CMK (cell line): ENCODE data around the gene ZNF716.
"Not testable (repeated sequence)": the region's sequence is repeated elsewhere in the genome, so short reads cannot be mapped to it uniquely, and the experiment has no call there.

Experiments
- DNase-seq: peaks from one replicate; pipeline ENCODE4 v3.0.0-alpha.2; 2010; ENCODE audit warnings: low read depth

ZNF716 gene

GRCh38 chr7:57449904-57450303, at the start of gene ZNF716:
TSS of gene ZNF716 (plus strand) at chr7:57450177. CDS start at chr7:57450289, 112 bp downstream.
- no peak for DNase-seq

GRCh38 chr7:57400531-57401155, 49.3 kb upstream of the ZNF716 start:
- no peak for DNase-seq

GRCh38 chr7:57403051-57403450, 46.9 kb upstream of the ZNF716 start:
- not testable (repeated sequence) for DNase-seq

- DNase-seq = no peak
These were observed 46.2 kb upstream of the ZNF716 start for GRCh38 chr7:57403601-57404342.

GRCh38 chr7:57404343-57404966, 45.5 kb upstream of the ZNF716 start:
- no peak for DNase-seq

GRCh38 chr7:57404967-57405421, 45.0 kb upstream of the ZNF716 start:
- DNase-seq = no peak

- DNase-seq = no peak
These were observed 42.9 kb upstream of the ZNF716 start for GRCh38 chr7:57407125-57407524.

- DNase-seq = no peak
These were observed 37.8 kb upstream of the ZNF716 start for GRCh38 chr7:57412168-57412567.

GRCh38 chr7:57412618-57413017, 37.4 kb upstream of the ZNF716 start:
- DNase-seq = no peak

- DNase-seq = no peak
These were observed 36.2 kb upstream of the ZNF716 start for GRCh38 chr7:57413529-57414398.

- no peak for DNase-seq
These were observed 35.6 kb upstream of the ZNF716 start for GRCh38 chr7:57414415-57414814.

- DNase-seq = no peak
These were observed 35.1 kb upstream of the ZNF716 start for GRCh38 chr7:57414852-57415251.

GRCh38 chr7:57415326-57415725, 34.7 kb upstream of the ZNF716 start:
- DNase-seq = no peak

- DNase-seq = no peak
These were observed 34.2 kb upstream of the ZNF716 start for GRCh38 chr7:57415730-57416129.

- DNase-seq = no peak
These were observed 33.2 kb upstream of the ZNF716 start for GRCh38 chr7:57416601-57417358.

GRCh38 chr7:57417736-57418135, 32.2 kb upstream of the ZNF716 start:
- DNase-seq = no peak

- no peak for DNase-seq
These were observed 26.2 kb upstream of the ZNF716 start for GRCh38 chr7:57423768-57424167.

- no peak for DNase-seq
These were observed 25.3 kb upstream of the ZNF716 start for GRCh38 chr7:57424515-57425238.

GRCh38 chr7:57425239-57425944, 24.6 kb upstream of the ZNF716 start:
- no peak for DNase-seq

GRCh38 chr7:57425969-57426628, 23.9 kb upstream of the ZNF716 start:
- no peak for DNase-seq
